HepG2 (cell line): Measurements from ENCODE around the gene GRIK4. TPM values are rescaled to one million over a fixed set of nuclear protein-coding genes. Genes with fewer than 3 reads are reported as not detected.

ENCODE experiments used
- ATAC-seq: fragments of 200-7000 bp; cut with Tn5 transposase; 3 replicates; pipeline ENCODE4 v1.9.1; 2020; ENCODE audit warnings: mild to moderate bottlenecking, moderate library complexity
- BruUV-seq: library from RNA; stranded (reverse); fragments of 400-500 nt; replicated peaks from 2 replicates; lab custom pipeline; 2021; lab: Mats Ljungman, UMichigan
- CTCF ChIA-PET: fragments of 300-600 bp; formaldehyde crosslinking; extraction: SDS; loops from one replicate; lab custom pipeline; 2021; ENCODE audit warnings: low total read pairs, inconsistent platforms, low intra/inter-chr PET ratio; lab: Yijun Ruan, JAX
- POLR2A ChIA-PET: fragments of 350-600 bp; sonication (Branson Sonifier 250); formaldehyde crosslinking; loops from one replicate; lab custom pipeline; 2020; ENCODE audit warnings: antibody characterized with exemption, inconsistent platforms; lab: Yijun Ruan, JAX
- DNase-seq: peaks from one replicate; pipeline ENCODE4 v3.0.0-alpha.2; 2015; ENCODE audit warnings: low spot score
- FAIRE-seq: peaks from 3 replicates; lab custom pipeline; 2011; peaks lifted over from hg19 to GRCh38; lab: Jason Lieb, UNC
- H2AFZ ChIP-seq: one replicate; pipeline ENCODE4 v1.6.1; 2011; ENCODE audit warnings: low read length, inconsistent platforms
- H3K27ac ChIP-seq: fragments of 300-600 bp; 3 replicates; pipeline ENCODE4 v1.8.0; 2011; ENCODE audit warnings: mixed run types, mild to moderate bottlenecking, mixed read lengths, low read length, inconsistent platforms; ENCODE audit not compliant: insufficient read depth; ENCODE audit errors: extremely low read length
- H3K27me3 ChIP-seq, 2 experiments: fragments of 200-600 bp in 1 of 2; 2 replicates in 1 of 2; 3 replicates in 1 of 2; pipeline versions ENCODE4 v1.6.0 to v1.8.0; 2011; ENCODE audit warnings: low read length in 2 of 2, mild to moderate bottlenecking in 2 of 2, moderate library complexity in 2 of 2, inconsistent platforms in 1 of 2; ENCODE audit not compliant: insufficient read depth in 2 of 2, control insufficient read depth in 1 of 2
- H3K36me3 ChIP-seq, 2 experiments: fragments of 200-600 bp in 1 of 2; replicated peaks in 1 of 2; 2 replicates in 1 of 2; 3 replicates in 1 of 2; pipeline versions ENCODE4 v1.5.1 to v1.8.0; 2011; ENCODE audit warnings: low read length in 2 of 2, inconsistent platforms in 1 of 2; ENCODE audit not compliant: insufficient read depth in 2 of 2, control insufficient read depth in 1 of 2
- H3K4me1 ChIP-seq: 2 replicates; pipeline ENCODE4 v1.5.1; 2012; ENCODE audit warnings: low read length, inconsistent platforms; ENCODE audit not compliant: insufficient read depth
- H3K4me2 ChIP-seq: 2 replicates; pipeline ENCODE4 v1.6.0; 2011; ENCODE audit warnings: low read depth, low read length, inconsistent platforms
- H3K4me3 ChIP-seq, 3 experiments: fragments of 200-600 bp in 1 of 3; sonication (generic), shearing (Covaris generic) in 1 of 3; replicated peaks in 1 of 3; 2 replicates each; pipeline ENCODE4 v1.5.1; 2011 to 2016; ENCODE audit warnings: low read length in 3 of 3, inconsistent platforms in 2 of 3, low read depth in 2 of 3, mild to moderate bottlenecking in 2 of 3, control low read depth in 1 of 3, mixed read lengths in 1 of 3; ENCODE audit not compliant: insufficient read depth in 1 of 3
- H3K79me2 ChIP-seq: one replicate; pipeline ENCODE4 v1.6.1; 2011; ENCODE audit warnings: low read length, inconsistent platforms; ENCODE audit not compliant: insufficient read depth
- H3K9ac ChIP-seq: 2 replicates; pipeline ENCODE4 v1.6.0; 2011; ENCODE audit warnings: mild to moderate bottlenecking, low read depth, low read length, inconsistent platforms; ENCODE audit not compliant: insufficient read depth
- H3K9me3 ChIP-seq: 2 replicates; pipeline ENCODE4 v1.5.1; 2012; ENCODE audit warnings: mild to moderate bottlenecking, low read length
- H4K20me1 ChIP-seq: 2 replicates; pipeline ENCODE4 v1.6.0; 2011; ENCODE audit warnings: inconsistent platforms, mild to moderate bottlenecking, low read length, moderate library complexity; ENCODE audit not compliant: insufficient read depth
- AHR ChIP-seq: IDR thresholded peaks from 2 replicates; pipeline ENCODE4 v1.6.1; 2018; ENCODE audit warnings: missing genetic modification reagents, missing compliant biosample characterization
- KLF12 ChIP-seq: sonication (generic); formaldehyde crosslinking; IDR thresholded peaks from 2 replicates; pipeline ENCODE4 v1.4.0; 2020; ENCODE audit warnings: missing genetic modification reagents, borderline replicate concordance
- NCOR1 ChIP-seq: fragments of 200-600 bp; sonication (generic); IDR thresholded peaks from 2 replicates; pipeline ENCODE4 v1.7.0; 2017; ENCODE audit warnings: antibody characterized with exemption, low read length, borderline replicate concordance
- POGK ChIP-seq: sonication (generic); formaldehyde crosslinking; conservative IDR thresholded peaks from 2 replicates; pipeline ENCODE4 v1.8.0; 2022; ENCODE audit warnings: mild to moderate bottlenecking, moderate library complexity, missing genetic modification reagents
- ZBTB14 ChIP-seq: sonication (generic); formaldehyde crosslinking; IDR thresholded peaks from 2 replicates; pipeline ENCODE4 v1.4.0; 2020; ENCODE audit warnings: missing genetic modification reagents
- ZC3H13 ChIP-seq: sonication (generic); formaldehyde crosslinking; IDR thresholded peaks from 2 replicates; pipeline ENCODE4 v1.8.1; 2023; ENCODE audit warnings: mild to moderate bottlenecking, missing genetic modification reagents, moderate library complexity
- ZNF205 ChIP-seq: IDR thresholded peaks from 2 replicates; pipeline ENCODE4 v1.6.1; 2018; ENCODE audit warnings: missing biosample characterization, missing genetic modification reagents
- ZNF276 ChIP-seq: sonication (generic); formaldehyde crosslinking; IDR thresholded peaks from 2 replicates; pipeline ENCODE4 v1.4.0; 2020; ENCODE audit warnings: mild to moderate bottlenecking, low read depth, missing genetic modification reagents
- ZNF44 ChIP-seq: sonication (generic); formaldehyde crosslinking; IDR thresholded peaks from 2 replicates; pipeline ENCODE4 v1.5.1; 2020; ENCODE audit warnings: mild to moderate bottlenecking, missing genetic modification reagents
- ZNF646 ChIP-seq: sonication (generic); formaldehyde crosslinking; IDR thresholded peaks from 2 replicates; pipeline ENCODE4 v1.9.0; 2021; ENCODE audit warnings: mild to moderate bottlenecking, missing genetic modification reagents
- ZNF746 ChIP-seq: sonication (generic); formaldehyde crosslinking; IDR thresholded peaks from 2 replicates; pipeline ENCODE4 v1.8.0; 2022; ENCODE audit warnings: mild to moderate bottlenecking, missing genetic modification reagents
- ZNF781 ChIP-seq: sonication (generic); formaldehyde crosslinking; IDR thresholded peaks from 2 replicates; pipeline ENCODE4 v1.5.1; 2020; ENCODE audit warnings: borderline replicate concordance, mild to moderate bottlenecking, missing genetic modification reagents; ENCODE audit errors: not compliant biosample characterization
- ZZZ3 ChIP-seq: sonication (generic); formaldehyde crosslinking; IDR thresholded peaks from 2 replicates; pipeline ENCODE4 v1.4.0; 2020; ENCODE audit warnings: missing genetic modification reagents, mild to moderate bottlenecking, borderline replicate concordance
- WGBS: methylation state at CpG from one replicate; pipeline ENCODE4 v1.1.6; 2017; ENCODE audit warnings: low lambda C conversion rate; 5-methylcytosine and 5-hydroxymethylcytosine counted together
- in situ Hi-C: cut with HindIII; loops from 2 replicates; pipeline ENCODE4 v1.10.0; 2017; ENCODE audit warnings: low pct_unique_long_range_greater_than_20kb; ENCODE audit not compliant: extremely low pct_ligation_motif_present
- intact Hi-C: fragments of 100-400 bp; cut with micrococcal nuclease; formaldehyde crosslinking; loops from one replicate; pipeline ENCODE4 v1.10.0; 2022; ENCODE audit not compliant: unreplicated experiment
- polyA plus RNA-seq, 8 experiments: library from polyadenylated mRNA; depleted of rRNA in 3 of 8; stranded (reverse) in 7 of 8; unstranded in 1 of 8; fragments of >200 nt; fragmentation: Illumina TruSeq in 4 of 8; extraction: Trizol in 4 of 8; gene quantifications; 2 replicates each; pipeline versions ENCODE4 v1.2.1 to v1.2.3, GENCODE V29; 2011 to 2016; ENCODE audit warnings: low read depth in 4 of 8, missing spikeins in 1 of 8, mixed read lengths in 1 of 8; ENCODE audit not compliant: insufficient read depth in 1 of 8
- total RNA-seq, 5 experiments: library from RNA; depleted of rRNA; stranded (reverse); fragments of >200 nt; fragmentation: Illumina TruSeq; extraction: Trizol; gene quantifications; 2 replicates each; pipeline ENCODE4 v1.2.3, GENCODE V29; 2016; ENCODE audit warnings: low read depth in 1 of 5

Gene GRIK4
- total and polyA plus RNA-seq, 2 of the 13 experiments (the other 11 are each of a cell fraction or from before 2014, with no cell fraction given) = 0.04 to 0.07 TPM

- Histone ChIP-seq H3K27ac (no peak overlapping the region), H3K27me3 (peaks cover 0 to 8% of the 10 kb centered on the region in 2 experiments; a peak in 1 of 5 replicates), H3K36me3 (no peaks in the 10 kb centered on the region), H3K4me3 (no peak overlapping the region), H3K4me1 (no peaks in the 10 kb centered on the region), H3K79me2 (no peaks in the 10 kb centered on the region), H2AFZ (no peak overlapping the region), H3K4me2 (no peak overlapping the region), H3K9ac (no peak overlapping the region), H4K20me1 (no peaks in the 10 kb centered on the region), H3K9me3 (no peaks in the 10 kb centered on the region)
- no peak for DNase-seq
- intact Hi-C loops = no loop called here
- 67% methylated on average over 8 of the region's 13 CpGs for WGBS
- ChIA-PET POLR2A (no interaction called here), CTCF (no interaction called here)
- FAIRE-seq = no peak
- in situ Hi-C loops = no loop called here
- no peak for ATAC-seq
- no TSS peak for BruUV-seq
- TF ChIP-seq ZNF44 (no peak), AHR (CRISPR knock-in tag) (no peak), KLF12 (CRISPR knock-in tag) (no peak), ZNF746 (CRISPR knock-in tag) (no peak), ZNF781 (CRISPR knock-in tag) (no peak), ZZZ3 (CRISPR knock-in tag) (no peak), ZNF205 (CRISPR knock-in tag) (no peak), ZC3H13 (CRISPR knock-in tag) (no peak), ZNF646 (CRISPR knock-in tag) (no peak), ZNF276 (CRISPR knock-in tag) (no peak), ZBTB14 (no peak), POGK (CRISPR knock-in tag) (no peak), NCOR1 (no peak)
These were observed 123.2 kb downstream of the GRIK4 start for GRCh38 chr11:120634706-120635105.
